ENCODE measurements around the gene INSIG1. TPM values are rescaled to one million over a fixed set of nuclear protein-coding genes. Genes with fewer than 3 reads are reported as not detected.

INSIG1 gene
- total RNA-seq, 1 experiment from 2014 or later = 54.7 TPM

DNA sequence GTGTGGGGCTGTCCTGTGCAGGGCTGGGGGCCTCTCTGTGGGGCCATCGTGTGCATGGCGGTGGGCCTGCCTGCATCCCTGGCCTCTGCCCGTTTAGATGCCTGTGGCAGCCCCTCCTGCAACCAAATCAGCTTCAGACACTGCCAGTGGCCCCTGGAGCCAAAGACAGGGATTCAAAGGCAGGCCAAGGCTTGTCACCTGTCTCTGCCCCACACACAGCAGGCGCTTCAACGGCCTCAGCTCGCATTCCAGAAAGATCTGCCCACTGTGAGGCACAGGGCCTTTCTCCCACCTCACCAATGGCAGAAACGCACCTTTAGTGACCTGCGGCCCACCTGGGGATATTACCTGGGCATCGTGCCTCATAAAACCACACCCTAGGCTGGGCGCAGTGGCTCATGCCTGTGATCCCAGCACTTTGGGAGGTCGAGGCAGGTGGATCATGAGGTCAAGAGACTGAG, 46.0 kb downstream of the INSIG1 start:
- no peak overlapping the region for H3K4me3 ChIP-seq (replicated peaks in 1 of 2; ENCODE audit: low read depth in 1 of 2, low read length in 2 of 2)
- ChIA-PET RAD21 (ENCODE audit: low non-redundant PET in 1 of 2, low total read pairs in 2 of 2, uncharacterized antibody in 2 of 2, unreplicated experiment in 2 of 2) (no interaction called here), CTCF (interaction anchor here (1.9 kb wide), 1 partner anchor 416 kb away, joined by 6 read pairs; no protein-coding TSS in a partner anchor), POLR2A (no interaction called here)
- no peaks in the 10 kb centered on the region for H3K79me2 ChIP-seq (ENCODE audit: insufficient read depth, low read length)
- no peaks in the 10 kb centered on the region for H3K27me3 ChIP-seq (ENCODE audit: insufficient read depth, low read length)
- TF ChIP-seq EZH2 (IDR thresholded peaks at IDR 0.05) = no peak
- TF ChIP-seq, protein P1, sequence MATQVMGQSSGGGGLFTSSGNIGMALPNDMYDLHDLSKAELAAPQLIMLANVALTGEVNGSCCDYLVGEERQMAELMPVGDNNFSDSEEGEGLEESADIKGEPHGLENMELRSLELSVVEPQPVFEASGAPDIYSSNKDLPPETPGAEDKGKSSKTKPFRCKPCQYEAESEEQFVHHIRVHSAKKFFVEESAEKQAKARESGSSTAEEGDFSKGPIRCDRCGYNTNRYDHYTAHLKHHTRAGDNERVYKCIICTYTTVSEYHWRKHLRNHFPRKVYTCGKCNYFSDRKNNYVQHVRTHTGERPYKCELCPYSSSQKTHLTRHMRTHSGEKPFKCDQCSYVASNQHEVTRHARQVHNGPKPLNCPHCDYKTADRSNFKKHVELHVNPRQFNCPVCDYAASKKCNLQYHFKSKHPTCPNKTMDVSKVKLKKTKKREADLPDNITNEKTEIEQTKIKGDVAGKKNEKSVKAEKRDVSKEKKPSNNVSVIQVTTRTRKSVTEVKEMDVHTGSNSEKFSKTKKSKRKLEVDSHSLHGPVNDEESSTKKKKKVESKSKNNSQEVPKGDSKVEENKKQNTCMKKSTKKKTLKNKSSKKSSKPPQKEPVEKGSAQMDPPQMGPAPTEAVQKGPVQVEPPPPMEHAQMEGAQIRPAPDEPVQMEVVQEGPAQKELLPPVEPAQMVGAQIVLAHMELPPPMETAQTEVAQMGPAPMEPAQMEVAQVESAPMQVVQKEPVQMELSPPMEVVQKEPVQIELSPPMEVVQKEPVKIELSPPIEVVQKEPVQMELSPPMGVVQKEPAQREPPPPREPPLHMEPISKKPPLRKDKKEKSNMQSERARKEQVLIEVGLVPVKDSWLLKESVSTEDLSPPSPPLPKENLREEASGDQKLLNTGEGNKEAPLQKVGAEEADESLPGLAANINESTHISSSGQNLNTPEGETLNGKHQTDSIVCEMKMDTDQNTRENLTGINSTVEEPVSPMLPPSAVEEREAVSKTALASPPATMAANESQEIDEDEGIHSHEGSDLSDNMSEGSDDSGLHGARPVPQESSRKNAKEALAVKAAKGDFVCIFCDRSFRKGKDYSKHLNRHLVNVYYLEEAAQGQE (IDR thresholded peaks at IDR 0.05; ENCODE audit: low read depth) = no peak
- no peak for TF ChIP-seq CEBPB (IDR thresholded peaks at IDR 0.05; ENCODE audit: low read depth)
- TF ChIP-seq TCF7L2 (IDR thresholded peaks at IDR 0.05; ENCODE audit: borderline replicate concordance, extremely low read depth, insufficient read depth, insufficient read length) = no peak
- TF ChIP-seq, protein P2, sequence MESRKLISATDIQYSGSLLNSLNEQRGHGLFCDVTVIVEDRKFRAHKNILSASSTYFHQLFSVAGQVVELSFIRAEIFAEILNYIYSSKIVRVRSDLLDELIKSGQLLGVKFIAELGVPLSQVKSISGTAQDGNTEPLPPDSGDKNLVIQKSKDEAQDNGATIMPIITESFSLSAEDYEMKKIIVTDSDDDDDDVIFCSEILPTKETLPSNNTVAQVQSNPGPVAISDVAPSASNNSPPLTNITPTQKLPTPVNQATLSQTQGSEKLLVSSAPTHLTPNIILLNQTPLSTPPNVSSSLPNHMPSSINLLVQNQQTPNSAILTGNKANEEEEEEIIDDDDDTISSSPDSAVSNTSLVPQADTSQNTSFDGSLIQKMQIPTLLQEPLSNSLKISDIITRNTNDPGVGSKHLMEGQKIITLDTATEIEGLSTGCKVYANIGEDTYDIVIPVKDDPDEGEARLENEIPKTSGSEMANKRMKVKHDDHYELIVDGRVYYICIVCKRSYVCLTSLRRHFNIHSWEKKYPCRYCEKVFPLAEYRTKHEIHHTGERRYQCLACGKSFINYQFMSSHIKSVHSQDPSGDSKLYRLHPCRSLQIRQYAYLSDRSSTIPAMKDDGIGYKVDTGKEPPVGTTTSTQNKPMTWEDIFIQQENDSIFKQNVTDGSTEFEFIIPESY (IDR thresholded peaks at IDR 0.05; ENCODE audit: extremely low read depth, insufficient replicate concordance, low read length) = no peak
- no peak for TF ChIP-seq ZFX (IDR thresholded peaks at IDR 0.05)
- no peak for TF ChIP-seq YY1 (IDR thresholded peaks at IDR 0.05; ENCODE audit: extremely low read depth, insufficient replicate concordance, low read depth, low read length)
- TF ChIP-seq POLR2AphosphoS5 (IDR thresholded peaks at IDR 0.05; ENCODE audit: low read depth, low read length) = no peak
- TF ChIP-seq EZH2phosphoT487 (IDR thresholded peaks at IDR 0.05; ENCODE audit: borderline replicate concordance) = no peak
- no peak for TF ChIP-seq ELF1 (IDR thresholded peaks at IDR 0.05; ENCODE audit: borderline replicate concordance, low read depth)
- BruUV-seq (replicated peaks) = no TSS peak
- no peak overlapping the region for H3K4me2 ChIP-seq (ENCODE audit: low read length)
- ATAC-seq (no peak), DNase-seq (ENCODE audit: low read depth, low spot score) (no peak)
- no peak overlapping the region for H3K9ac ChIP-seq (ENCODE audit: low read length)
- intact Hi-C loops (cut with micrococcal nuclease) = loop anchor here (10.0 kb wide), 1 partner anchor 339 kb away; the partner anchor contains the start of gene PAXIP1
- no peak overlapping the region for H3K27ac ChIP-seq (ENCODE audit: low read depth, low read length)
- H3K4me1 ChIP-seq (ENCODE audit: control insufficient read depth in 1 of 2, insufficient read depth in 2 of 2, low read length in 2 of 2) = peaks cover 8 to 10% of the 10 kb centered on the region in 2 experiments; a peak in 3 of 4 replicates
- no peak overlapping the region for H2AFZ ChIP-seq (ENCODE audit: low read depth, low read length, poor library complexity, severe bottlenecking)
- H3K9me3 ChIP-seq (ENCODE audit: control insufficient read depth in 1 of 2, insufficient read depth in 1 of 2, low read depth in 1 of 2, low read length in 2 of 2) = no peaks in the 10 kb centered on the region
- no peaks in the 10 kb centered on the region for H3K36me3 ChIP-seq (ENCODE audit: control insufficient read depth in 1 of 2, insufficient read depth in 2 of 2, low read length in 2 of 2)
- no peaks in the 10 kb centered on the region for H4K20me1 ChIP-seq (ENCODE audit: insufficient read depth)
- no peaks in the 10 kb centered on the region for H3K9me2 ChIP-seq (ENCODE audit: insufficient read depth)

Measured in HCT116 (cell line).